Activated CD4-positive, alpha-beta T cell treated with anti-CD3 and anti-CD28 coated beads for 48 hours (primary cell): ENCODE data around the gene SPANXN2.
"Not testable (repeated sequence)": the region's sequence is repeated elsewhere in the genome, so short reads cannot be mapped to it uniquely, and the experiment has no call there.

Experiments used
- DNase-seq: peaks from one replicate; pipeline ENCODE4 v3.0.0-alpha.2; 2020

Gene SPANXN2, protein sequence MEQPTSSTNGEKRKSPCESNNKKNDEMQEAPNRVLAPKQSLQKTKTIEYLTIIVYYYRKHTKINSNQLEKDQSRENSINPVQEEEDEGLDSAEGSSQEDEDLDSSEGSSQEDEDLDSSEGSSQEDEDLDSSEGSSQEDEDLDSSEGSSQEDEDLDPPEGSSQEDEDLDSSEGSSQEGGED

DNA sequence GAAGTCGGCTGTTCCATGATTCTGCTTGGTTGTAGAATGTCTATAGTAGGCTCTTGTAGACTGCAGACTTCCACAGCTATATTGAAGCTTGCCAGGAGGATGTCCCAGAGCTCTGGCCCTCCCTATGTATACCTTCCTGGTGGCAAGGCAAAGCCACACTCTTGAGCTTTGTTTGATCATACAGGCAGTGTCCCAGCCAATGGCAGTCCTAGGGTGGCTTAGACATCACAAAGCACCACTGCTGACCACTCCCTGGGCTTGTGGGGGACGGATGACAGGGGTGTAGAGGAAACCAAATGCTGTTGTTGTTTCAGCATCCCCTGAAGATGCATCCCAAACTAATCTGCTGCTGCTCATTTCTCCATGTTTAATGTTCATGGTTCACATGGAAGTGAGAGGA is at the start of gene SPANXN2:
Gene SPANXN2, minus strand, starts transcription at position 101 of the 400 bp plus-strand sequence. Its CDS starts 84 bp downstream, at position 17.
- not testable (repeated sequence) for DNase-seq

DNA sequence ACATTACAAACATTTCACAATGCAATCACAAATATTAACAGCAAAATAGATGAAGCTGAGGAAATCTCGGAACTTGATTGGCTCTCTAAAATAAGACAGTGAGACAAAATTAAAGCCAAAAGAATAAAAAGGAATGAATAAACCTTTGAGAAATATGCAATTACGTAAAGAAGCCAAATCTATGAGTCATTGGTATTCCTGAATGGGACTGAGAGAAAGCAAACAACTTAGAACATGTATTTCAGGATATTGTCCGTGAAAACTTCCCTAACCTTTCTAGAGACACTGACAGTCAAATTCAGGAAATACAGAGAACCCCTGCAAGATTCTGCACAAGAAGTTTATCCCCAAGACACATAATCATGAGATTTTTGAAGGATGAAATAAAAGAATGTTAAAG is 48.4 kb upstream of the SPANXN2 start:
- no peak for DNase-seq

DNA sequence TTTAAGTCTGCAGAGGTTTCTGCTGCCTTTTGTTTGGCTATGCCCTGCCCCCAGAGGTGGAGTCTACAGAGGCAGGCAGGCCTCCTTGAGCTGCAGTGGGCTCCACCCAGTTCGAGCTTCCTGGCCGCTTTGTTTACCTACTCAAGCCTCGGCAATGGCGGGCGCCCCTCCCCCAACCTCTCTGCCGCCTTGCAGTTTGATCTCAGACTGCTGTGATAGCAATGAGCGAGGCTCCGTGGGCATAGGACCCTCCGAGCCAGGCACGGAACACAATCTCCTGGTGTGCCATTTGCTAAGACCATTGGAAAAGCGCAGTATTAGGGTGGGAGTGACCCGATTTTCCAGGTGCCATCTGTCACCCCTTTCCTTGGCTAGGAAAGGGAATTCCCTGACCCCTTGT is 47.2 kb upstream of the SPANXN2 start:
- DNase-seq, result not testable (repeated sequence)

DNA sequence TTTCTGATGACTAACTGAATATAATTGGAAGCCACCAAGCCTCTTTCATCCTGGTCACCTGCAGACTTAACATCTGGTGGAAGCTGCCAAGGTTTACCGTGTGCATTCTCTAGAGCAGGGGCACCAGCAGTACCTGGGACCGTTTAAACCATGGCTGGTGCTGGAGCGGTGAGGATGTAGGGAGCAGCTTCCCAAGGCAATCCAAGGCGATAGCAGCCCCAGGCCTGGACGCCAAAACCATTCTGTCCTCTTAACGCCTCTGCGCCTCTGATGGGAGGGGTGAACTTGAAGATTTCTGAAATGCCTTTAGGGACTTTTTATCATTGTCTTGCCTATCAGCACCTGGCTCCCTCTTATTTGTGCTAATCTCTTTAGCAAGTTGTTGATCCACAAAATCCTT is 37.3 kb upstream of the SPANXN2 start:
- DNase-seq, result no peak

DNA sequence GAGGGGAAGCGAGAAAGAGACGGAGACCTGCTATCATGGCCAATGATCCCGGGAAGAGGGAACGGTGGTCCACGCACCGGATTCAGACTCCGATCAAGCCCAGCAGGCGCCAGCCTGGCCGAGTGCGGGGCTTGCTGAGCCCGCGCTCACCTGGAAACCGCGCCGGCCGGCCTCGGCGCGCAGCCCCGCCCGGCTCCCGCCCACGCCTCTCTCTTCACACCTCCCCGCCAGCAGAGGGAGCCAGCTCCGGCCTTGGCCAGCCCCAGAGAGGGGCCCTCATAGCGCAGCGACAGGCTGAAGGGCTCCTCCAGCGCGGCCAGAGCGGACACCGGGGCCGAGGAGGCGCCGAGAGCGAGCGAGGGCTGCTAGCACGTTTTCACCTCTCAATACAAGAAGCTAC is 36.8 kb upstream of the SPANXN2 start:
- DNase-seq, result no peak

DNA sequence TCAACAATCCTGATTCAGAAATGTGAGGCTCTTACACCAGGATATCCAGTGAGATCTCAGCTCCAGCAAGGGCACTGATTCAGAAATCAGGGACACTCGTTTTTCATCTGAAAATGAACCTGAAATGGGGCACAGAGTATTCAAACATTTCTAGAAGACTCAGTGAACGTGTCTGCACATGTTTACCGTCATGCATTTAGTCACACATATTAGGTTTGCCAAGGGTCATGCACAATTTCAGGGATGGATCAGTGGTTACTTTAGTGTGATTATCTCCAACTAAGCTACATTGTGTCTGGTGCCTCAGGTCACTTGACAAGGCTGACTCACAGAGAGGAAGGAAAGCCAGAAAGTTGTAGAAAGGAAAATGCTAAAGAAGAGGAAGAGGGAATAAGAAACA is 33.6 kb upstream of the SPANXN2 start:
- no peak for DNase-seq

DNA sequence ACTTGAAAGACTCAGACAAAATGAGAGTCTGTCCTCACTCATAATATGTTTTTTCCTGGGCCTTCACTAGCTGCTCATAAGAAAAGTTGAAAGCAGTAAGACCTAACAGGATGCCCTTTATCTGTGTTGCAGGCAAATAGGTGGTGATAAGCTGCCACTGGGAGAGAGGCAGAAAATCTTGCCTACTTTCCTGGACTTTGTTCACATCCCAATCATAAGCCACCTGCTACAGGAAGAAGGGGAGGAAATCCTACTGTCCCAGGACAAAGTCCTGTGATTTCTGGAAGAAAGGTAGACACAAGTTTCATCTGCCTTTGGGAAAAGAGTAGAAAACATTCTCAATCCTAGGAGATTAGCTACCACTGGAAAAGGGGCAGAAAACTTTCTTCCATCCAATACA is 13.3 kb upstream of the SPANXN2 start:
- DNase-seq, result no peak

DNA sequence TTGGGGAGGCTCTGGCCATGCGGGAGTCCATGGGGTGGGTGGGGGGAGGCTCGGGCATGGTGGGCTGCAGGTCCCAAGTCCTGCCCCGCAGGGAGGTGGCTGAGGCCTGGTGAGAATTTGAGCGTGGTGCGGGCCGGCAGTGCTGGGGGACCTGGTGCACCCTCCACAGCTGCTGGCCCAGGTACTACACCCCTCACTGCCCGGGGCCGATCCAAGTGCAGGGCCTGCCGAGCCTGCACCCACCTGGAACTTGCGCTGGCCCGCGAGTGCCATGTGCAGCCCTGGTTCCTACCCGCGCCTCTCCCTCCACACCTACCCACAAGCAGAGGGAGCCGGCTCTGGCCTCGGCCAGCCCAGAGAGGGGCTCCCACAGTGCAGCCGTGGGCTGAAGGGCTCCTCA is 5.7 kb upstream of the SPANXN2 start:
- DNase-seq, result no peak

DNA sequence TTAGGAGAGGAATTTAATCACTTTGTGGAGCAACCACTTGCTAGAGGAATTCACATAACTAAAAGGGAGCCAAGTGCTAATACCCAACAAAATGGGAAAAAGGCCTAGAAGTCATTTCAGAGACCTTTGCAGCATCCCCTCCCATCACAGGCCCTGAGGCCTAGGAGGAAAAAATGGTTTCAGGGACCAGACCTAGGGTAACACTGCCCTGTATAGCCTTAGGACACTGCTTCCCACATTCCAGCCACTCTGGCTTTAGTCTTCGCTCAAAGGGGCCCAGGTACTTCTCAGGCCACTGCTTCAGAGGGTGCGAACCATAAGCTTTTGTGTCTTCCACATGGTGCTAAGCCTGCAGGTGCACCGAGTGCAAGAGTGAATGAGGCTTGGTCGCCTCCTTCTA is 19.1 kb downstream of the SPANXN2 start:
- no peak for DNase-seq

DNA sequence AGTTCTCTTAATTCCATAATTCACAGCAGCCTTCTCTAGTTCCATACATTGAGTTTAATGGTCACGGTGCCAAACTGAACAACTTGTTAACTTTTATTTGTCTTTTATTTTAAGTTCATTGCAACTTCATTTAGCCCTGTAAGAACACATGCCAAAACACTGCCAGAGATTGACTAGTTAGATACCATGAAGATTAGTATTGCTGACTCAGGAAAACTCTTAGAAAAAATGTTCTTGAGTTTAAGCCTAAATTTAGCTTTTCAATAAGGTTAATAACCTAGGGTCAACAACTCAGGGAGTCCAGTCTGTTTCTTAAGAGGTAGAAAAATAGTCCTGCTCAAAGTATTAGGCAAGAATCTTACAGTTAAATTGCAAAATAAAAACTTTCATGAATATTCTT is 25.7 kb downstream of the SPANXN2 start:
- no peak for DNase-seq

DNA sequence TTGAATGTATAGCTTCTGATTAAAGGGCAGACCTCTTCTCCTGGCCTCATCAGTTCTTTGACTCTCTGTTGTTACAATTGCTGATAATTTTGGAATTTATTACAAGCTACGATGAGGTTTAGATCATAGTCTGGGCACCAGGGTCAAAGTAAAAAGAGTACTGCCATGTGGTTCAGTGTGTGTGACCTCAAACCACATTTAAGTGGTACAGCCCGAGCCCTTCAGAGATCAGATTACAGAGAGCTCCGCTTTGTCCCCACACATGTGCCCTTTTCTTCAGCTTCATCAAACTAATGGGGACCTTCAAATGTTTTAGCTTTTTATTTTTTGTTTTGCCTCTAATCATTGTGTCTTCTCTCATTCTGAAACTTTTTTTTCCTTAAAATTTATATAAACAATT is 37.1 kb downstream of the SPANXN2 start:
- no peak for DNase-seq

DNA sequence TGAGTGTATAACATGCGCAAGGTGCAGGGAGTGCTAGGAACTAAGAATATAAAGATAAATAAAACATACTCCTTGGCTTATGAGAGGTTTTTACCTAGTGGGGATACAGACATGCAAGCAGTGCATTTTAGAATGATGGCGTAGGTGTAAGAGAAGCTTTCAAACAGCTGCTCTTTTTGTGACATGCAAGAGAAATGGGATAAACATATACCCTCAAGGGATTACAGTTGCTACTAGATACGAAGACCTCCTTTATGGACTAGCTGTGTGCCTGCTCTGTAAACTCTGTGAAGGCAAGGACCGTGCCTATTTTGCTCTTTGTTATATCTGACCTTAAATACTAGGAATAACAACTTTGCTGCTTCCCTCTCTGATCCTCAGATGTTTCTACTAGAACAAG is 45.6 kb downstream of the SPANXN2 start:
- DNase-seq, result no peak

DNA sequence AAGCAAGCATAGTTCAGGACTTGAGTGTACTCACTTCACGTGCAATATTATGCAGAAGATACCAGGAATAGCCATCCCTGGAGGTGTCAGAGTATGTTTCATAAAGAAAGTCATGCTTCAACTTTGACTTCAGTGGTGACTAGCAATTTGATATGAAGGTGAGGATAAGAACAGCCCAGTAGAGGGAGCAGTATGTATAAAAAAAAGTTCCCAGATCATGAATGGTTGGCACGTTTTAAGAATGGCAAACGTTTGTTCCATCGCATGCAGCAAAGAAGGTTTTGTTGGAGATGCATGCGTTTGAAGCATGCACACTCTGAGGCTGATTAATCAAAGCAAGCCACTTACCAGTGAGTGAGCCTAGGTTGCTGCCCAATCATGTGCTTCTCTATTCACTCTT is 51.2 kb downstream of the SPANXN2 start:
- DNase-seq, result no peak

DNA sequence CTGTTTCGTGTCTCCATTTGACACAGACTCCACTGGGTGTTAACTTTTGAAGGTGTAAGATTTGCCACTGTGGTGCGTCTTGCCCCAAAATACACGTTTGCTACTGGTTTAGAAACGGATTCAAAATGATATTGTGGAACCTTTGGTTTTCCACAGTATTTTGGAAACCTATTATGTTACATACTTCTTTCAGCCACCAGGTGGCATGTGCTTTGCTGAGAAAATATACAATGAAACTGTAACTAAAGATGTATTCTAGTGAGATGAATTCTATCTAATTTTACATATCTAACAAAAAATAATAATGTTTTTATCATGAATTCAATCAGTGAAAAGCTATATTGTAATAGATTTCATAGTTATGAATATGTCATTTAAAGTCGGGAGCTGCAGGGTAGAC is 56.2 kb downstream of the SPANXN2 start:
- no peak for DNase-seq

DNA sequence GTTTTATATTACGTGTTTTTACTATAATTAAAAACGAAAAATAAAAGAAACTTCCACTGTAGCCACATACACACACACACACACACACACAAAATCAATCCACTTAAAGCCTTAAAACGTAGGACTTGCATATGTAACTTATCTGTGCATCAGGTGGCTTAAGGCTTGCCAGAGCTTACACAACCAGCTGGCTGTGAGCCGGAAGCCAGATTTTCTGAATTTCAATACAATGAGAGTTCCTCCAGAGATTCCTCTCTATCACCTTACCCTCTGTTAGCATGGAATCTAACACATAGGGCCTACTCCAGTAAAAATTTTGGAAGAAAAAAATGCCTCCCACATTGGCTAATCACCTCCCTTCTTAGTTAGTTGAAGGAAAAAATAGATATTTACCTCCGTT is 56.8 kb downstream of the SPANXN2 start:
- no peak for DNase-seq
